HepG2 (cell line): ENCODE data around the gene MRPL38. TPM values are rescaled to one million over a fixed set of nuclear protein-coding genes. Genes with fewer than 3 reads are reported as not detected.

Experiments
- ARNT2 ChIP-seq: sonication (generic); formaldehyde crosslinking; IDR thresholded peaks from 2 replicates; pipeline ENCODE4 v1.8.0; 2022; ENCODE audit warnings: mild to moderate bottlenecking, low read depth, missing genetic modification reagents, moderate library complexity
- RXRA ChIP-seq: sonication (generic); formaldehyde crosslinking; IDR thresholded peaks from 2 replicates; pipeline ENCODE4 v1.5.1; 2020; ENCODE audit warnings: missing genetic modification reagents
- TOPORS ChIP-seq: sonication (generic); formaldehyde crosslinking; IDR thresholded peaks from 2 replicates; pipeline ENCODE4 v1.8.0; 2023; ENCODE audit warnings: mild to moderate bottlenecking, missing genetic modification reagents
- U2AF1 ChIP-seq: fragments of 200-400 bp; formaldehyde crosslinking; optimal IDR thresholded peaks from 2 replicates; pipeline ENCODE3; 2017; ENCODE audit warnings: mild to moderate bottlenecking, low read depth, low read length
- ZFAT ChIP-seq: sonication (generic); formaldehyde crosslinking; conservative IDR thresholded peaks from 2 replicates; pipeline ENCODE4 v1.8.1; 2023; ENCODE audit warnings: missing genetic modification reagents, inconsistent platforms
- ZNF501 ChIP-seq: sonication (generic); formaldehyde crosslinking; IDR thresholded peaks from 2 replicates; pipeline ENCODE4 v1.5.1; 2020; ENCODE audit warnings: mild to moderate bottlenecking, moderate library complexity, missing genetic modification reagents
- polyA plus RNA-seq, 8 experiments: library from polyadenylated mRNA; depleted of rRNA in 3 of 8; stranded (reverse) in 7 of 8; unstranded in 1 of 8; fragments of >200 nt; fragmentation: Illumina TruSeq in 4 of 8; extraction: Trizol in 4 of 8; gene quantifications; 2 replicates each; pipeline versions ENCODE4 v1.2.1 to v1.2.3, GENCODE V29; 2011 to 2016; ENCODE audit warnings: low read depth in 4 of 8, missing spikeins in 1 of 8, mixed read lengths in 1 of 8; ENCODE audit not compliant: insufficient read depth in 1 of 8
- total RNA-seq, 5 experiments: library from RNA; depleted of rRNA; stranded (reverse); fragments of >200 nt; fragmentation: Illumina TruSeq; extraction: Trizol; gene quantifications; 2 replicates each; pipeline ENCODE4 v1.2.3, GENCODE V29; 2016; ENCODE audit warnings: low read depth in 1 of 5
- TF ChIP-seq, protein P1 (sequence below): sonication (generic); formaldehyde crosslinking; IDR thresholded peaks from 2 replicates; pipeline ENCODE4 v1.4.0; 2020; ENCODE audit warnings: mild to moderate bottlenecking, missing genetic modification reagents
- TF ChIP-seq, protein P2 (sequence below): sonication (generic); formaldehyde crosslinking; IDR thresholded peaks from 2 replicates; pipeline ENCODE4 v1.4.0; 2020; ENCODE audit warnings: missing genetic modification reagents

Gene MRPL38
- total and polyA plus RNA-seq, 2 of the 13 experiments (the other 11 are each of a cell fraction or from before 2014, with no cell fraction given) = 83.7 to 125 TPM

DNA sequence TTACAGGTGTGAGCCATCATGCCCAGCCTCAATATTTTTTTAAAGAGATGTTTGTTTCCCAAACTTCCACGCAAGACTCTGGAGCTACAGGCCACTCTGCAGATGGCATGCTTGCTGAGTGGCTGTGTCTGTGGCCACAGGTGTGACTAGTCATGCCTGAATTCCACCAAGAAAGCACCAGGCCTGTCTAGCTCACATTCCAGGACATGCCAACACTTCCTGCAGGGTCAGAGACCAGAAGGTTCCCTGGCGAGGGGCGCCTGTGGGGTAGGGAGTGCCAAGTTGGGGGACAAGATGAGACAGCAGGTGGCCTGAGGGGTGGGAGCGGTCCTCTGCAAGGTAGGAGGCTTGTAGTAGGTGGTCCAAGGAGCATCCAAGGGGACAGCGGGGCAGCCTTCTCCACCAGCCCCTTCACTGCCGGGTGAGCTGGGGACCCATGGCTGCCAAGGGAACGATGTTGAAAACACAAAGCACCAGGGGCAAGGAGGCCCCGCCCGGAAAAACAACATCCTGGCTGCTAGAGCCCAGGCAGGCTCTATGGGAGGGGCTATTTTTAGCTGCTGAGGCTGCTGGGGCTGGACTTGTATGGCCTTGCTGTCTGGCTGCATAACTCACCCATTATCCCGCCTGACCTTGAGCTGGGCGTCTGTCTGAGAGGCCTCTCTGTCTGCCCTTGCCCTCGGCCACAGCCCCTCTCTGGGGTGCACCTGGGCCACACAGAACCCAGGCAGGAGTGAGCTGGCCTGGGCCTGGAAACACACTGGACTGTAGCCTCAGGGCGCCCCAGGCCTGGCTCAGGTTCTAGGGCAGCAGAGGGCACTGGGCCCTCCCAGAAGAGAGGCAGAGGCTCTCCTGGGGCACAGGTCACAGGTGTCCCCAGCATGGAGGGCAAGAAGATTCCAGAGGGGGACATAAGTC is 32.0 kb downstream of the MRPL38 start (continued):
- TF ChIP-seq, protein P1, sequence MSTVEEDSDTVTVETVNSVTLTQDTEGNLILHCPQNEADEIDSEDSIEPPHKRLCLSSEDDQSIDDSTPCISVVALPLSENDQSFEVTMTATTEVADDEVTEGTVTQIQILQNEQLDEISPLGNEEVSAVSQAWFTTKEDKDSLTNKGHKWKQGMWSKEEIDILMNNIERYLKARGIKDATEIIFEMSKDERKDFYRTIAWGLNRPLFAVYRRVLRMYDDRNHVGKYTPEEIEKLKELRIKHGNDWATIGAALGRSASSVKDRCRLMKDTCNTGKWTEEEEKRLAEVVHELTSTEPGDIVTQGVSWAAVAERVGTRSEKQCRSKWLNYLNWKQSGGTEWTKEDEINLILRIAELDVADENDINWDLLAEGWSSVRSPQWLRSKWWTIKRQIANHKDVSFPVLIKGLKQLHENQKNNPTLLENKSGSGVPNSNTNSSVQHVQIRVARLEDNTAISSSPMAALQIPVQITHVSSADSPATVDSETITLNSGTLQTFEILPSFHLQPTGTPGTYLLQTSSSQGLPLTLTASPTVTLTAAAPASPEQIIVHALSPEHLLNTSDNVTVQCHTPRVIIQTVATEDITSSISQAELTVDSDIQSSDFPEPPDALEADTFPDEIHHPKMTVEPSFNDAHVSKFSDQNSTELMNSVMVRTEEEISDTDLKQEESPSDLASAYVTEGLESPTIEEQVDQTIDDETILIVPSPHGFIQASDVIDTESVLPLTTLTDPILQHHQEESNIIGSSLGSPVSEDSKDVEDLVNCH (CRISPR knock-in tag) = no peak
- peak; percentile 99 for TF ChIP-seq RXRA
- TF ChIP-seq TOPORS (CRISPR knock-in tag) = peak; percentile 92; the same call in 1 of the 2 replicates
- no peak; the same call in 1 of the 2 replicates for TF ChIP-seq ARNT2 (CRISPR knock-in tag)
- TF ChIP-seq ZNF501 = peak; percentile 58
- TF ChIP-seq ZFAT = no peak
- no peak for TF ChIP-seq U2AF1
- TF ChIP-seq, protein P2, sequence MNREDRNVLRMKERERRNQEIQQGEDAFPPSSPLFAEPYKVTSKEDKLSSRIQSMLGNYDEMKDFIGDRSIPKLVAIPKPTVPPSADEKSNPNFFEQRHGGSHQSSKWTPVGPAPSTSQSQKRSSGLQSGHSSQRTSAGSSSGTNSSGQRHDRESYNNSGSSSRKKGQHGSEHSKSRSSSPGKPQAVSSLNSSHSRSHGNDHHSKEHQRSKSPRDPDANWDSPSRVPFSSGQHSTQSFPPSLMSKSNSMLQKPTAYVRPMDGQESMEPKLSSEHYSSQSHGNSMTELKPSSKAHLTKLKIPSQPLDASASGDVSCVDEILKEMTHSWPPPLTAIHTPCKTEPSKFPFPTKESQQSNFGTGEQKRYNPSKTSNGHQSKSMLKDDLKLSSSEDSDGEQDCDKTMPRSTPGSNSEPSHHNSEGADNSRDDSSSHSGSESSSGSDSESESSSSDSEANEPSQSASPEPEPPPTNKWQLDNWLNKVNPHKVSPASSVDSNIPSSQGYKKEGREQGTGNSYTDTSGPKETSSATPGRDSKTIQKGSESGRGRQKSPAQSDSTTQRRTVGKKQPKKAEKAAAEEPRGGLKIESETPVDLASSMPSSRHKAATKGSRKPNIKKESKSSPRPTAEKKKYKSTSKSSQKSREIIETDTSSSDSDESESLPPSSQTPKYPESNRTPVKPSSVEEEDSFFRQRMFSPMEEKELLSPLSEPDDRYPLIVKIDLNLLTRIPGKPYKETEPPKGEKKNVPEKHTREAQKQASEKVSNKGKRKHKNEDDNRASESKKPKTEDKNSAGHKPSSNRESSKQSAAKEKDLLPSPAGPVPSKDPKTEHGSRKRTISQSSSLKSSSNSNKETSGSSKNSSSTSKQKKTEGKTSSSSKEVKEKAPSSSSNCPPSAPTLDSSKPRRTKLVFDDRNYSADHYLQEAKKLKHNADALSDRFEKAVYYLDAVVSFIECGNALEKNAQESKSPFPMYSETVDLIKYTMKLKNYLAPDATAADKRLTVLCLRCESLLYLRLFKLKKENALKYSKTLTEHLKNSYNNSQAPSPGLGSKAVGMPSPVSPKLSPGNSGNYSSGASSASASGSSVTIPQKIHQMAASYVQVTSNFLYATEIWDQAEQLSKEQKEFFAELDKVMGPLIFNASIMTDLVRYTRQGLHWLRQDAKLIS (CRISPR knock-in tag) = peak; percentile 84
